Frontal cortex (tissue), 4 donors: ENCODE data around the gene OR10AD1. TPM values are rescaled to one million over a fixed set of nuclear protein-coding genes. Genes with fewer than 3 reads are reported as not detected.
"Not testable (repeated sequence)": the region's sequence is repeated elsewhere in the genome, so short reads cannot be mapped to it uniquely, and the experiment has no call there.

Source experiments
- DNase-seq, 2 donors: peaks; one replicate each; pipeline ENCODE4 v3.0.0; 2012; ENCODE audit warnings: low spot score in 2 of 2
- FAIRE-seq: peaks from 2 replicates; lab custom pipeline; 2012; peaks lifted over from hg19 to GRCh38; lab: Jason Lieb, UNC
- total RNA-seq: library from RNA; depleted of rRNA; stranded (reverse); fragments of >200 nt; gene quantifications from one replicate; pipeline ENCODE4 v1.2.3, GENCODE V29; 2014
- donor health status: control.
- donor health status: control.
- donor health status: control.

The OR10AD1 gene
- total RNA-seq, 1 donor from 2014 or later = not detected

DNA sequence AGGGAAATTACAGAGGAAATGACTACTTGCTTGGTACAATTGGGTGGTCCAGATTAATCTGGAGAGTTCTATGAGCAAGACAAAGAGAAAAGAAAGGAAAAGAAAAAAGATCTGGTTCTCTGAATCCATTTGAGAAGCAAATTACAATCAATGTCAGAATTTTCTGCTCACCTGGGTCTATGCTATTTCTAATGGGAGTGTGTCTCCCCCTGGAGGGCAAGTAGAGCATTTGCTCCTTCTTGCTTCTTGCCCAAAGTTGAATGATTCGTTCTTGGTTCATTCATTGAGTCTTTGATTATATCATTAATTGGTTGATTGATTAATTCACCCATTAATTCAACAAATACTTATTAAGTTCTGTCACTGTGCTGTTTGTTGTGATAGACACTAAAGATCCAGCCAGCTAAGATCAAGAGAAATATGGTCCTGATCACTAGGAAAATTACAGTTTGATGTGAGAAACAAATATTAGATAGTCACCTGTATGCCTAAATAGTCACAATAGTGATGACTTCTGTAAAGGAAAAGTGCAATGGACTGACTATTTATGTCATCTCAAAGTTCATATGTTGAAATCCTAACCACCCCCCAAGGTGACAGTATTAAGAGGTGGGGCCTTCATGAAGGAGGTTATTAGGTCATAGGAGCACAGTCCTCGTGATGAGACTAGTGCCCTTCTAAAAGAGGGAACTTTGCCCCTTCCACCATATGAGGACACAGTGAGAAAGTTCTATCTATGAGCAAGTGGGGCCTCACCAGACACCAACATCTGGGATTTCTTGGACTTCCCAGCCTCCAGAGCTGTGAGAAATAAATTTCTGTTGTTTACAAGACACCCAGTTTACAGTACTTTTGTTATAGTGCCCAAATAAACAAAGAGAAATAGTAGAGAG, 37.8 kb downstream of the OR10AD1 start:
- DNase-seq = peak in 1 of 2 donors; percentile 48
- peak; percentile 69 for FAIRE-seq

DNA sequence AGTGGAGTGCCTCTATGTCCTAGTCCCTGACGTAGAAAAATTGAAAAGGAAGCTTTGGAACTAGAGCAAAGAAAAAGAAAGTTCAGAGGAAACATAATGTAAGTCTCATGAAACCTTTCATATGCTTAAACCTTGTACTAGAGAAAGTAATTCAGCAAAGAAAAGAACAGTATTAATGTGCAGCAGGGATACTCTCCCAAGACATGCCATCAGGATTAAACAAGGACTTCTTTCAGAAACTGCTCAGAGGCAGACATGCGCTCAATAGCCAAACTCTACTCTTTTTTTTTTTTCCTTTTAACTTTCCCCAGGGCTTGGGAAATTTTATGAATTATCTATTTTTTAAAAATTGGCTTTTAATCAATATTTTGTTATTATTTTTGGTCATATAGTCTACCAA, 38.6 kb downstream of the OR10AD1 start:
- FAIRE-seq = peak; percentile 30
- DNase-seq = no peak

DNA sequence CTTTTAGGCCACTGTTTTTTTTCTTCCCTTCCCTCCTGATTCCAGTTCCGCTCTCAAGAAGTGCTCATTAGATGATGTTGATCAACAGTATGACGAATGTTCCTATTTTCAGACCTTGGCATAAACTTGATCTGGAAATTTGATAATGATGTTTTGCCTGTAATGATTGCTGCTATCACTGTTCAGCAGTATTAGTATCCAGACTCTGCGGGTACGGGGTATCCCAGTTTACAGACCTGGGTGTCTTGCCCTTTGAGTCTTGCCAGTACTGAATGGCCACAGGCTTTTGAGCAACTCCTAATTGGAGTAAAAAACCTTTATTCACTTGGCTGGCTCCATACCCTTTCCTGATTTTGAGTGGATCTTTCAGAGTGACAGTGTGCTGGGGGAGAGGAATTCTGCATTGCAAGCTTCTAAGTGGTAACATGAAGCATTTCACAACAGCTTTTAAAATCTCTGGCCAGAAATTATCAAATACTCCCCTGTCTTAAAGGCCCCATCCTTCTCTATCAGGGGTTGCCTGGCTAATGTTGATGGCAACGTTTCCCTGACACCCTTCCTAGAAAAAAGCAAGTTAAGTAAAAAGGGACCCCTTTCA, 39.8 kb downstream of the OR10AD1 start:
- DNase-seq = no peak
- no peak for FAIRE-seq

DNA sequence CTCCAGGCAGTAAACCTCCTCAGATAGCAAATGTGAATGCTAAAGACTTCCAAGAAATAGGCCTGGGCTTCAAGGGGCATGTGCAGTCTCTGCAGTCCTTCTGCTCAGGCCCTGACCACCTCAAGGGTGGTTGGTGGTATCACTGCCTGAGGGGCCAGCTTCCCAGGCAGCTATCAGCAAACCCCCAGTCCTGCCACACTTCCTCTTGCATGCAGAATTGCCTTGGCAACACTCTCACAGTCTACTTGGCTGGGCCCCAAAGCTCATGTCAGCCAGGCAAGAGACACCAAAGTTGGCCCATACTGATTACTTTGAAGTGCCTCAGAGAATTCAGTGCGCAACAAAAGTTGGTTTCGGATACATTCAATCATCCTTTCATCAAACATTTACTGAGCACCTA, 42.3 kb downstream of the OR10AD1 start:
- DNase-seq (no peak), FAIRE-seq (no peak)

DNA sequence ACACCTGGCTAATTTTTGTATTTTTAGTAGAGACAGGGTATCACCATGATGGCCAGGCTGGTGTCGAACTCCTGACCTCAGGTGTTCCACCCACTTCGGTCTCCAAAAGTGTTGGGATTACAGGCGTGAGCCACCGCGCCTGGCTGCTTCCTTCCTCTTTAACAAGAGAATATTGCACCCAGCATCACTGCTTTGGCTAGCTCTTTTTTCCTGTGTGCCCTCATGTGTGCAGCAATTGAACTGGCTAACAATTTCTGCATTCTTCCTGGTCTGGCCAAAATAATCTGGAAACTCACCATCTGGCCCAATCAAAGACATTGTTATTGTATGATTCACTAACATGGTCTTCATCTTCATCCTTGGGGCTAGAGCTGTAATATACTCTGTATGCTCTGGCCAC, 43.0 kb downstream of the OR10AD1 start:
- no peak for DNase-seq
- no peak for FAIRE-seq

DNA sequence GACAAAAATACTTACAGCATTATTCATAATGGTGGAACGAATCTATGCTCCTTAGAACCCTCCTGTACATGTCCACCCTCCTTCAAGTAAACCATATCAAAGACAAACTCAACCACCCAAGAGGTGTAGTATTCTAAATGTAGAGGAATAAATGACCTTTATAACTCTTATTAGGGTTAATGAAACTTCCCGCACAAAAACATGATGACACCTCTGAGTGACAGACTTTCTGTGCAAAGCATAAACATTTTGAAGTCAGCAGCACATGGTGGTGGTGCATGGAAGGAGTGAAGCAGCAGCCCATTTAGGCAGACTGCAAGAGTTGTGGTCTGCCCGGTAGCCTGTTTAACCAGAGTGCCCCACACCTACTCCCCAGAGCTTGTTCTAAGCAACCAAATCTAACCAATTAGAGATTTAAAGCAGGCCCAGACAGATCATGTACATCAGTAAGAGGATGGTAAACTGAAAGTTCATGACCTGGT, 45.2 kb downstream of the OR10AD1 start:
- FAIRE-seq (no peak), DNase-seq (no peak)

DNA sequence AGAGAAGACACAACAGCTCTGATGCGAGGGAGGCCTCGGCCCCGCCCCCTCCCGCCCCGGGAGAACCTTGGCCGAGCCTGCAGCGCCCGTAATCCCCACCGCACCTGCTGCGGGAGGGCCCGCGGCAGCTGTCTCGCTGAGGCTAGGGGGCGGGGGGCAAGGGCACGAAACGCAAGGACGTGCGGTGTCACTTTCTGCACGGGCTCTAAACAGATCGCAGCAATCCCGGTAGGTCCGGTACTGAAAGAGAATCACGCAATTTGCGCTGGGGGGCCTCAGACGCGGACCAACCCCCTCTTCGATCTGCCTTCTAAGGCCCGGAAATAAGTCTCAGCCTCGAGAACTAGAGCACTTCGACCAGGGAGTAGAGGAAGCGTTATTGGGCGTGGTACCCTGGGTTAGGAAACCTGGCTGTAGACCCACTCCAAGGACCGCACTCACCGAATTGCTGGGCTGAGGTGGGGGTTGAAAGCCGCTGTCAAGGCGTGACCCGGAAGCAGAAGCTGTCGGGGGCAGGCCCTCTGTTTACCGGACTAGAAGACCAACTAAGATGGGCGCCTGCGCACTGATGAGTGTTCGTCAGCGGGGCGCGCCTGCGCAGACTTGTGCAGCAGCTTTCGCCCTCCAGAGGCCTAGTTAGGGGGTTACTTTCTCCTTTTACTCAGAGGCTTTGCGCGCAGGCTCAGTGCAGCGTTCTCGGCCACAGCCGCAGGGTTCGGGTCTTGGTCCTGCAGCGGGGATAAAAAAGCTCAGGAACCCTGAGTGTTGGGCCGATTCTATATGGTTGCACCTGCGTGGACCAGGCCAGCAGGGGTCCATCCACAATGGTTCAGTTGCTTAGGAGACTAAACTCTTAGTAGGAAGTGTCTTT, 45.8 kb downstream of the OR10AD1 start, which contains the start of gene ASB8:
ASB8 (minus strand) TSS at position 498 of the 871 bp plus-strand sequence. CDS start 4,019 bp downstream, outside the sequence.
- FAIRE-seq = no peak
- DNase-seq = peak; percentile 85 to 89

DNA sequence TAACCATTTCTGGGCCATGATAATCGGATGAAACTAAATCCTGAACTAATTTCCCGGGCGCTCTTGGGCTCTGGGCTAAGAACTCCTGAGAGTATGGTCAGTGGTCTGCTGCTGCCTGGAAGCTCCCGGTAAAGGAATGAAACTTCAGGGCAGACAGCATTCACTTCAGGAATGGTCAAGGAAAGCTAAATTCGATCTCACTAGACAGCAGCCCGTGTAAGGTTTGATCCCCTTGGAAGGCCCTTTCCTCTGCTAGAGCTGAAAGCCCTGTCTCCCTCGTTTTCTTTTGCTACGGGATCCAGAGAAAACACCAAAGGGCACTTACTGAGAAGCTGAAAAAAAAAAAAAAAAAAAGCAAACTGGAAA, 46.5 kb downstream of the OR10AD1 start:
- DNase-seq (no peak), FAIRE-seq (no peak)

DNA sequence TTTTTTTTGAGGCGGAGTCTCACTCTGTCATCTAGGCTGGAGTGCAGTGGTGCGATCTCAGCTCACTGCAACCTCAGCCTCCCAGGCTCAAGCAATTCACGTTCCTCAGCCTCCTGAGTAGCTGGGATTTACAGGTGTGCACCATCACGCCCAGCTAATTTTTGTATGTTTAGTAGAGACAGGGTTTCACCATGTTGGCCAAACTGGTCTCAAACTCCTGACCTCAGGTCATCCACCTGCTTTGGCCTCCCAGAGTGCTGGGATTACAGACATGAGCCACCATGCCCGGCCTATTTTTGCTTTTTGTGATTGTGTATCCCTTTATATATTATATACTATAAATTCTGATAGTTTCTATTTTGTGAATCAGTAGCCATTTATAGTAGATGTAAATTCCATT, 47.3 kb downstream of the OR10AD1 start:
- FAIRE-seq = not testable (repeated sequence)

More for the DNA sequence above, 47.3 kb downstream of the OR10AD1 start:
- not testable (repeated sequence) for DNase-seq

Other genes with a start within 250 kb of the OR10AD1 start
- 59.1 TPM for gene TMEM106C, start 239.7 kb downstream of the OR10AD1 start, total RNA-seq
- 0.82 TPM for gene COL2A1, start 198.8 kb downstream of the OR10AD1 start, total RNA-seq
- 39.1 TPM for gene SENP1, start 97.2 kb downstream of the OR10AD1 start, total RNA-seq
- 104 TPM for gene PFKM, start 83.9 kb downstream of the OR10AD1 start, total RNA-seq
- 37.1 TPM for gene ASB8, start 45.8 kb downstream of the OR10AD1 start, total RNA-seq
- gene CCDC184, start 19.6 kb downstream of the OR10AD1 start, total RNA-seq = 18.8 TPM
- gene ZNF641, start 147.6 kb upstream of the OR10AD1 start, total RNA-seq = 33.4 TPM